CD4-positive, alpha-beta T cell (primary cell): ENCODE measurements around the gene COMMD7. TPM values are rescaled to one million over a fixed set of nuclear protein-coding genes. Genes with fewer than 3 reads are reported as not detected.
"Not testable (repeated sequence)": the region's sequence is repeated elsewhere in the genome, so short reads cannot be mapped to it uniquely, and the experiment has no call there.

Experiments used
- ATAC-seq: fragments of 200-7000 bp; cut with Tn5 transposase; one replicate; pipeline ENCODE4 v1.10.0; 2022; ENCODE audit warnings: mild to moderate bottlenecking; ENCODE audit not compliant: poor library complexity
- CTCF ChIA-PET: fragments of 350-600 bp; sonication (Branson Sonifier 250); formaldehyde crosslinking; loops from one replicate; lab custom pipeline; 2021; ENCODE audit warnings: antibody characterized with exemption, inconsistent platforms; lab: Charles Lee
- POLR2A ChIA-PET: fragments of 350-600 bp; sonication (Branson Sonifier 250); formaldehyde crosslinking; loops from one replicate; lab custom pipeline; 2021; ENCODE audit warnings: antibody characterized with exemption, inconsistent platforms; lab: Charles Lee
- DNase-seq, 14 experiments: peaks; one replicate each; pipeline ENCODE4 v3.0.0-alpha.2; 2013 to 2020; ENCODE audit warnings: mixed read lengths in 2 of 14
- H3K27ac ChIP-seq, 2 donors: one replicate each; pipeline versions ENCODE4 v1.5.1 to v1.7.0; 2013; ENCODE audit warnings: low read length in 2 of 2, low read depth in 1 of 2, mild to moderate bottlenecking in 1 of 2
- H3K27me3 ChIP-seq, 2 experiments: 1 replicate in 1 of 2; 2 replicates in 1 of 2; pipeline versions ENCODE4 v1.6.1 to v1.7.0; 2013; ENCODE audit warnings: low read length in 2 of 2, control low read depth in 1 of 2, mild to moderate bottlenecking in 1 of 2, moderate library complexity in 1 of 2; ENCODE audit not compliant: insufficient read depth in 2 of 2, control insufficient read depth in 1 of 2
- H3K36me3 ChIP-seq: one replicate; pipeline ENCODE4 v1.6.1; 2013; ENCODE audit warnings: low read length, control low read depth; ENCODE audit not compliant: insufficient read depth
- H3K4me1 ChIP-seq: one replicate; pipeline ENCODE4 v1.6.1; 2013; ENCODE audit warnings: low read length, control low read depth; ENCODE audit not compliant: insufficient read depth
- H3K4me3 ChIP-seq: one replicate; pipeline ENCODE4 v1.5.1; 2013; ENCODE audit warnings: mild to moderate bottlenecking, low read length, moderate library complexity
- H3K9me3 ChIP-seq, 2 experiments: 1 replicate in 1 of 2; 2 replicates in 1 of 2; pipeline versions ENCODE4 v1.6.1 to v1.7.0; 2013; ENCODE audit warnings: low read length in 2 of 2, mild to moderate bottlenecking in 2 of 2, control low read depth in 1 of 2, moderate library complexity in 1 of 2; ENCODE audit not compliant: control insufficient read depth in 1 of 2, insufficient read depth in 1 of 2
- H3K27ac Mint-ChIP-seq: one replicate; pipeline ENCODE4 v1.8.0; 2020; ENCODE audit warnings: mixed read lengths
- H3K27me3 Mint-ChIP-seq: one replicate; pipeline ENCODE4 v1.8.0; 2021; ENCODE audit warnings: mixed read lengths
- H3K36me3 Mint-ChIP-seq: one replicate; pipeline ENCODE4 v1.8.0; 2021; ENCODE audit warnings: low read depth, mixed read lengths
- H3K4me1 Mint-ChIP-seq: one replicate; pipeline ENCODE4 v1.8.0; 2021; ENCODE audit warnings: low read depth, mixed read lengths
- H3K4me3 Mint-ChIP-seq: one replicate; pipeline ENCODE4 v1.8.0; 2020; ENCODE audit warnings: mild to moderate bottlenecking, mixed read lengths
- H3K9me3 Mint-ChIP-seq: one replicate; pipeline ENCODE4 v1.8.0; 2020; ENCODE audit warnings: mixed read lengths
- CTCF ChIP-seq: fragments of 200-600 bp; IDR thresholded peaks from one replicate; pipeline ENCODE4 v1.8.0; 2022; ENCODE audit warnings: antibody characterized with exemption, mild to moderate bottlenecking
- intact Hi-C, 2 experiments: fragments of 100-400 bp; cut with DNase I in 1 of 2; cut with micrococcal nuclease in 1 of 2; formaldehyde crosslinking; loops; one replicate each; pipeline versions ENCODE4 v1.15.1 to v1.9.0; 2023 to 2025; cut with DNase I, micrococcal nuclease
- total RNA-seq, 174 experiments: library from RNA in 2 of 174; stranded (reverse) in 2 of 174; gene quantifications; one replicate each; pipeline ENCODE4 v1.2.3 and lab custom pipeline; 2021 to 2026

COMMD7 gene
- total RNA-seq, 2 experiments from 2014 or later, result 30.3 to 30.4 TPM

- H3K27ac Mint-ChIP-seq, result peak overlapping the region; percentile 96
- peak overlapping the region; percentile 62 for H3K4me3 Mint-ChIP-seq
- H3K27me3 ChIP-seq, result no peaks in the 10 kb centered on the region
- intact Hi-C loops, result loop anchor here in 1 of 2 experiments (5.0 kb wide), 1 partner anchor 36 kb away; no protein-coding TSS in a partner anchor
- H3K9me3 Mint-ChIP-seq, result no peaks in the 10 kb centered on the region
- H3K27me3 Mint-ChIP-seq, result no peaks in the 10 kb centered on the region
- peaks cover 11% of the 10 kb centered on the region for H3K36me3 Mint-ChIP-seq
- ATAC-seq, result no peak
- DNase-seq, result no peak
- POLR2A ChIA-PET, result no interaction called here
- CTCF ChIA-PET, result interaction anchor here (1.1 kb wide), 1 partner anchor 21 kb away, joined by 4 read pairs; the partner anchor contains the start of gene DNMT3B
- H3K9me3 ChIP-seq, result no peaks in the 10 kb centered on the region
- peaks cover 56% of the 10 kb centered on the region for H3K4me1 Mint-ChIP-seq
- H3K4me1 ChIP-seq, result peaks cover 61% of the 10 kb centered on the region
- H3K36me3 ChIP-seq, result no peaks in the 10 kb centered on the region
- TF ChIP-seq CTCF, result no peak
- H3K4me3 ChIP-seq, result no peak overlapping the region
- H3K27ac ChIP-seq, result no peak overlapping the region
Observed at GRCh38 chr20:32741151-32741550, 2.1 kb downstream of the COMMD7 start.

- no peaks in the 10 kb centered on the region for H3K36me3 ChIP-seq
- peak overlapping the region; percentile 42 to 68 for H3K27ac ChIP-seq
- no peak for TF ChIP-seq CTCF
- H3K4me3 Mint-ChIP-seq, result peak overlapping the region; percentile 74
- H3K4me1 Mint-ChIP-seq, result peaks cover 54% of the 10 kb centered on the region
- no peaks in the 10 kb centered on the region for H3K9me3 ChIP-seq
- peak; percentile 91 for ATAC-seq
- H3K27me3 ChIP-seq, result no peaks in the 10 kb centered on the region
- CTCF ChIA-PET, result interaction anchor here (1.3 to 4.3 kb wide), 2 partner anchors 26 to 41 kb away, joined by 3 to 18 read pairs; no protein-coding TSS in a partner anchor
- POLR2A ChIA-PET, result interaction anchor here (1.0 to 1.5 kb wide), 2 partner anchors 26 to 82 kb away, joined by 3 to 11 read pairs; partner anchors contain the start of gene MAPRE1
- peaks cover 13% of the 10 kb centered on the region for H3K36me3 Mint-ChIP-seq
- intact Hi-C loops, result loop anchor here in 1 of 2 experiments (10.0 kb wide), 1 partner anchor 1627 kb away; the partner anchor contains the start of gene ITCH
- H3K27ac Mint-ChIP-seq, result peak overlapping the region; percentile 93
- DNase-seq, result peak in 9 of 14 experiments; percentile 13 to 80 (median 28)
- no peaks in the 10 kb centered on the region for H3K27me3 Mint-ChIP-seq
- no peak overlapping the region for H3K4me3 ChIP-seq
- H3K4me1 ChIP-seq, result peaks cover 59% of the 10 kb centered on the region
- no peaks in the 10 kb centered on the region for H3K9me3 Mint-ChIP-seq
Observed at GRCh38 chr20:32737371-32738223, 5.7 kb downstream of the COMMD7 start.

- CTCF ChIA-PET, result no interaction called here
Observed at GRCh38 chr20:32731882-32732266, 11.4 kb downstream of the COMMD7 start.

DNA sequence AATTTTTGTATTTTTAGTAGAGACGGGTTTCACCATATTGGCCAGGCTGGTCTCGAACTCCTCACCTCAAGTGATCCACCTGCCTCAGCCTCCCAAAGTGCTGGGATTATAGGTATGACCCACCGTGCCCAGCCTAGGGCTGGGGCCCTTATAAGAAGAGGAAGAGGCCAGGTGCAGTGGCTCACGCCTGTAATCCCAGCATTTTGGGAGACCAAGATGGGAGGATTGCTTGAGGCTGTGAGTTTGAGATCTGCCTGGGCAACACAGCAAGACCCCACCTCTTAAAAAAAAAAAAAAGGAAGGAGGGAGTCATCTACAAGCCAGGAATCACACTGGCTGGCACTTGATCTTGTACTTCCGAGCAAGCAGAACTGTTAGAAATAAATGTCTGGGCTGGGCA, 13.9 kb downstream of the COMMD7 start:
- H3K36me3 Mint-ChIP-seq, result peaks cover 58% of the 10 kb centered on the region
- POLR2A ChIA-PET, ATAC-seq, H3K27ac ChIP-seq, H3K9me3 Mint-ChIP-seq, H3K4me3 Mint-ChIP-seq, H3K27me3 Mint-ChIP-seq, DNase-seq, H3K4me3 ChIP-seq, H3K9me3 ChIP-seq, H3K27ac Mint-ChIP-seq, intact Hi-C loops, H3K27me3 ChIP-seq: not testable (repeated sequence)
- CTCF ChIA-PET, result interaction anchor here (1.4 kb wide), 1 partner anchor 49 kb away, joined by 7 read pairs; no protein-coding TSS in a partner anchor
- peaks cover 40% of the 10 kb centered on the region for H3K36me3 ChIP-seq
- H3K4me1 Mint-ChIP-seq, result peaks cover 21% of the 10 kb centered on the region
- H3K4me1 ChIP-seq, result peaks cover 17% of the 10 kb centered on the region

More at GRCh38 chr20:32731882-32732266, 11.4 kb downstream of the COMMD7 start:
- H3K27ac Mint-ChIP-seq, result peak overlapping the region; percentile 34
- Histone ChIP-seq H3K27me3 (no peaks in the 10 kb centered on the region), H3K36me3 (peaks cover 23% of the 10 kb centered on the region), H3K4me3 (no peak overlapping the region), H3K27ac (no peak overlapping the region), H3K4me1 (peaks cover 35% of the 10 kb centered on the region), H3K9me3 (no peaks in the 10 kb centered on the region)
- POLR2A ChIA-PET, result interaction anchor here (1.1 kb wide), 1 partner anchor 11 kb away, joined by 3 read pairs; the partner anchor contains the start of gene COMMD7
- H3K9me3 Mint-ChIP-seq, result no peaks in the 10 kb centered on the region
- no peak overlapping the region for H3K4me3 Mint-ChIP-seq
- TF ChIP-seq CTCF, result no peak
- intact Hi-C loops, result loop anchor here in 1 of 2 experiments (10.0 kb wide), 1 partner anchor 1633 kb away; the partner anchor contains the start of gene ITCH
- ATAC-seq (no peak), DNase-seq (no peak)
- peaks cover 30% of the 10 kb centered on the region for H3K4me1 Mint-ChIP-seq
- peaks cover 49% of the 10 kb centered on the region for H3K36me3 Mint-ChIP-seq
- H3K27me3 Mint-ChIP-seq, result no peaks in the 10 kb centered on the region

DNA sequence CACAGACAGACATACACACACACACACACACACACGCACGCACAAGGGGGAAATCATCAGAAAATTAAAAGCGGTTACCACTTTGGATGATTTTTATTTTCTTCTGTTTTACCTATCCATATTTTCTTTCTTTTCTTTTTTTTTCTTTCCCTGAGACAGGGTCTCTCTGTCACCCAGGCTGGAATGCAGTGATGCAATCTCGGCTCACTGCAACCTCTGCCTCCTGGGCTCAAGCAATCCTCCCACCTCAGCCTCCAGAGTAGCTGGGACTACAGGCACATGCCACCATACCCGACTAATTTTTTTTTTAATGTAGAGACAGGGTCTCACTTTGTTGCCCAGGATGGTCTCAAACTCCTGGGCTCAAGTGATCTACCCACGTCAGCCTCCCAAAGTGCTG, 14.8 kb downstream of the COMMD7 start:
- DNase-seq, H3K27me3 Mint-ChIP-seq, ATAC-seq, H3K27ac Mint-ChIP-seq, H3K27ac ChIP-seq, H3K27me3 ChIP-seq, intact Hi-C loops, CTCF ChIA-PET, H3K4me3 Mint-ChIP-seq, POLR2A ChIA-PET, H3K9me3 ChIP-seq, H3K4me3 ChIP-seq, H3K9me3 Mint-ChIP-seq: not testable (repeated sequence)
- Mint-ChIP-seq H3K36me3 (peaks cover 58% of the 10 kb centered on the region), H3K4me1 (peaks cover 21% of the 10 kb centered on the region)
- H3K4me1 ChIP-seq, result peaks cover 17% of the 10 kb centered on the region
- H3K36me3 ChIP-seq, result peaks cover 40% of the 10 kb centered on the region
